Colonic mucosa (tissue), 4 donors: ENCODE results near the gene OR6V1. TPM values are rescaled to one million over a fixed set of nuclear protein-coding genes. Genes with fewer than 3 reads are reported as not detected.
"Not testable (repeated sequence)": the region's sequence is repeated elsewhere in the genome, so short reads cannot be mapped to it uniquely, and the experiment has no call there.

Experiments used
- DNase-seq: peaks from one replicate; pipeline ENCODE4 v3.0.0-alpha.2; 2020
- H3K27ac ChIP-seq: fragments of 200-600 bp; one replicate; pipeline ENCODE4 v1.8.0; 2021
- H3K27me3 ChIP-seq: fragments of 200-600 bp; one replicate; pipeline ENCODE4 v1.8.0; 2021
- H3K36me3 ChIP-seq: fragments of 200-600 bp; one replicate; pipeline ENCODE4 v1.8.0; 2021
- H3K4me1 ChIP-seq: fragments of 200-600 bp; one replicate; pipeline ENCODE4 v1.8.0; 2021; ENCODE audit warnings: mild to moderate bottlenecking
- H3K4me3 ChIP-seq: fragments of 200-600 bp; one replicate; pipeline ENCODE4 v1.8.0; 2021
- H3K9ac ChIP-seq, 2 donors: one replicate each; pipeline ENCODE4 v1.7.0; 2013; ENCODE audit warnings: control low read depth in 2 of 2, low read depth in 2 of 2, low read length in 2 of 2
- H3K9me3 ChIP-seq: fragments of 200-600 bp; one replicate; pipeline ENCODE4 v1.8.0; 2021
- intact Hi-C: fragments of 100-400 bp; cut with DNase I; formaldehyde crosslinking; loops from one replicate; pipeline ENCODE4 v1.14.1; 2022
- total RNA-seq, 2 donors: library from RNA; stranded (reverse); fragmentation: NEBNext Ultra II Directional in 1 of 2; extraction: Animal tissue kit (Norgen Biotek cat#: 25700) in 1 of 2; gene quantifications; one replicate each; pipeline ENCODE4 v1.2.1, GENCODE V29; 2021
- TF ChIP-seq, protein P1 (sequence below): fragments of 200-600 bp; IDR thresholded peaks from one replicate; pipeline ENCODE4 v1.8.0; 2022; ENCODE audit warnings: antibody characterized with exemption, mild to moderate bottlenecking
- donor health status: healthy.
- donor health status: DM: no; HTN: no; CAD: no.
- donor health status: DM: no; HTN: no; CAD: no.

The OR6V1 gene
- total RNA-seq, 2 donors from 2014 or later = not detected

DNA sequence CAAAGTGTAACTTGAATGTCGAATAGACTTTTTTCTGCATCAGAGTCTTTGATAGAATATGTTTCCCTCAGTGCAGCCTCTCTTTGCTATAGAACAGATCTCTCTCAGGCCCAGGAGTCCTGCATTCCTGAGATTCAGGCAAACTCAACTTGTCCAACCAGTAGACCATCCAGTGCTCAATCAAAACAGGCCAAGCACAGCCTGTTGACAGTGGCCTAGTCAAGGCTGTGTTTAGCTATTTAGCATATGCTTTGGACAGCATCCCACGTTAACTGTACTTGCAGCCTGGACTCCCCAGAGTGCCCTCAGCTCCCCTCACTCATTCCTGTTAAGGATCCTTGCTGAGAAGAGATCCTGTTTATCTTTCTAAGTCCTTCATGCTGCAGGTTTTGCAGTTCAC, 16.3 kb downstream of the OR6V1 start:
- H3K9me3 ChIP-seq = no peaks in the 10 kb centered on the region

GRCh38 chr7:143069912-143070500, 17.9 kb downstream of the OR6V1 start:
- Histone ChIP-seq H3K4me1 (no peaks in the 10 kb centered on the region), H3K27me3 (no peaks in the 10 kb centered on the region), H3K9ac (no peak overlapping the region), H3K9me3 (no peaks in the 10 kb centered on the region), H3K4me3 (no peak overlapping the region), H3K27ac (no peak overlapping the region), H3K36me3 (no peaks in the 10 kb centered on the region)
- DNase-seq = no peak
- intact Hi-C loops = no loop called here
- TF ChIP-seq, protein P1, sequence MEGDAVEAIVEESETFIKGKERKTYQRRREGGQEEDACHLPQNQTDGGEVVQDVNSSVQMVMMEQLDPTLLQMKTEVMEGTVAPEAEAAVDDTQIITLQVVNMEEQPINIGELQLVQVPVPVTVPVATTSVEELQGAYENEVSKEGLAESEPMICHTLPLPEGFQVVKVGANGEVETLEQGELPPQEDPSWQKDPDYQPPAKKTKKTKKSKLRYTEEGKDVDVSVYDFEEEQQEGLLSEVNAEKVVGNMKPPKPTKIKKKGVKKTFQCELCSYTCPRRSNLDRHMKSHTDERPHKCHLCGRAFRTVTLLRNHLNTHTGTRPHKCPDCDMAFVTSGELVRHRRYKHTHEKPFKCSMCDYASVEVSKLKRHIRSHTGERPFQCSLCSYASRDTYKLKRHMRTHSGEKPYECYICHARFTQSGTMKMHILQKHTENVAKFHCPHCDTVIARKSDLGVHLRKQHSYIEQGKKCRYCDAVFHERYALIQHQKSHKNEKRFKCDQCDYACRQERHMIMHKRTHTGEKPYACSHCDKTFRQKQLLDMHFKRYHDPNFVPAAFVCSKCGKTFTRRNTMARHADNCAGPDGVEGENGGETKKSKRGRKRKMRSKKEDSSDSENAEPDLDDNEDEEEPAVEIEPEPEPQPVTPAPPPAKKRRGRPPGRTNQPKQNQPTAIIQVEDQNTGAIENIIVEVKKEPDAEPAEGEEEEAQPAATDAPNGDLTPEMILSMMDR = no peak

More for the DNA sequence above, 16.3 kb downstream of the OR6V1 start:
- no peaks in the 10 kb centered on the region for H3K36me3 ChIP-seq
- H3K9ac ChIP-seq = no peak overlapping the region
- no peaks in the 10 kb centered on the region for H3K4me1 ChIP-seq
- TF ChIP-seq, protein P1 = no peak
- H3K4me3 ChIP-seq = no peak overlapping the region
- H3K27me3 ChIP-seq = no peaks in the 10 kb centered on the region
- intact Hi-C loops = no loop called here
- no peak overlapping the region for H3K27ac ChIP-seq
- no peak for DNase-seq

GRCh38 chr7:143073556-143073955, 21.4 kb downstream of the OR6V1 start:
- TF ChIP-seq, protein P1 = no peak
- DNase-seq = no peak
- no peaks in the 10 kb centered on the region for H3K36me3 ChIP-seq
- H3K9ac ChIP-seq = no peak overlapping the region
- no peaks in the 10 kb centered on the region for H3K9me3 ChIP-seq
- H3K4me3 ChIP-seq = no peak overlapping the region
- no peaks in the 10 kb centered on the region for H3K4me1 ChIP-seq
- H3K27me3 ChIP-seq = no peaks in the 10 kb centered on the region
- intact Hi-C loops = no loop called here
- no peak overlapping the region for H3K27ac ChIP-seq

- H3K9me3 ChIP-seq = no peaks in the 10 kb centered on the region
- intact Hi-C loops = no loop called here
- TF ChIP-seq, protein P1 = no peak
- no peak for DNase-seq
- H3K4me1 ChIP-seq = no peaks in the 10 kb centered on the region
- no peak overlapping the region for H3K4me3 ChIP-seq
- no peak overlapping the region for H3K27ac ChIP-seq
- no peaks in the 10 kb centered on the region for H3K36me3 ChIP-seq
- no peak overlapping the region for H3K9ac ChIP-seq
- no peaks in the 10 kb centered on the region for H3K27me3 ChIP-seq
Observed at GRCh38 chr7:143074141-143074540, 22.0 kb downstream of the OR6V1 start.

GRCh38 chr7:143085109-143085508, 33.0 kb downstream of the OR6V1 start:
- Histone ChIP-seq H3K4me3 (no peak overlapping the region), H3K9me3 (no peaks in the 10 kb centered on the region), H3K36me3 (no peaks in the 10 kb centered on the region), H3K4me1 (no peaks in the 10 kb centered on the region), H3K27me3 (no peaks in the 10 kb centered on the region), H3K27ac (no peak overlapping the region), H3K9ac (no peak overlapping the region)
- intact Hi-C loops = no loop called here
- TF ChIP-seq, protein P1 = no peak
- DNase-seq = no peak

DNA sequence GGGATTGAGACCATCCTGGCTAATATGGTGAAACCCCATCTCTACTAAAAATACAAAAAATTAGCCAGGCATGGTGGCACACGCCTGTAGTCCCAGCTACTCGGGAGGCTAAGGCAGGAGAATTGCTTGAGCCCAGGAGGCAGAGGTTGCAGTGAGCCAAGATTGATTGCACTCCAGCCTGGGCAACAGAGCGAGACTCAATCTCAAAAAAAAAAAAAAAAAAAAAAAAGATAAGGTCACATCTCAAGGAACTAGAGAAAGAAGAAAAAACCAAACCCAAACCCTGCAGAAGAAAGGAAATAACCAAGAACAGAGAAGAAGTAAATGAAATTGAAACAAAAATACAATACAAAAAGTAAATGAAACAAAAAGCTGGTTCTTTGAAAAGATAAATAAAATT, 33.5 kb downstream of the OR6V1 start:
- H3K27ac ChIP-seq, H3K36me3 ChIP-seq, H3K27me3 ChIP-seq, H3K9me3 ChIP-seq, H3K9ac ChIP-seq, H3K4me3 ChIP-seq, intact Hi-C loops, H3K4me1 ChIP-seq, DNase-seq: not testable (repeated sequence)

DNA sequence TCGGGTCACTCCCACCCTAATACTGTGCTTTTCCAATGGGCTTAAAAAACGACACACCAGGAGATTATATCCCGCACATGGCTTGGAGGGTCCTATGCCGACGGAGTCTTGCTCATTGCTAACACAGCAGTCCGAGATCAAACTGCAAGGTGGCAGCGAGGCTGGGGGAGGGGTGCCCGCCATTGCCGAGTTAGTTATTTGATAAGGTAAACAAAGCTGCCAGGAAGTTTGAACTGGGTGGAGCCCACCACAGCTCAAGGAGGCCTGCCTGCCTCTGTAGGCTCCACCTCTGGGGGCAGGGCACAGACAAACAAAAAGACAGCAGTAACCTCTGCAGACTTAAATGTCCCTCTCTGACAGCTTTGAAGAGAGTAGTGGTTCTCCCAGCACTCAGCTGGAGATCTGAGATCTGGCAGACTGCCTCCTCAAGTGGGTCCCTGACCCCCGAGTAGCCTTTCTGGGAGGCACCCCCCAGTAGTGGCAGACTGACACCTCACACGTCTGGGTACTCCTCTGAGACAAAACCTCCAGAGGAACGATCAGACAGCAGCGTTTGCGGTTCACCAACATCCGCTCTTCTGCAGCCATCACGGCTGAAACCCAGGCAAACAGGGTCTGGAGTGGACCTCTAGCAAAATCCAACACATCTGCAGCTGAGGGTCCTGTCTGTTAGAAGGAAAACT, 36.5 kb downstream of the OR6V1 start:
- intact Hi-C loops, H3K9me3 ChIP-seq, H3K27ac ChIP-seq, H3K36me3 ChIP-seq, H3K27me3 ChIP-seq, H3K4me3 ChIP-seq, DNase-seq, H3K9ac ChIP-seq, H3K4me1 ChIP-seq: not testable (repeated sequence)
